ENCODE results near the gene BLM. TPM values are rescaled to one million over a fixed set of nuclear protein-coding genes. Genes with fewer than 3 reads are reported as not detected.

The BLM gene
- total and polyA plus RNA-seq, 10 of the 15 experiments (the other 5 are each of a cell fraction or from before 2014, with no cell fraction given) = 23.0 to 68.4 (median 43.9) TPM

GRCh38 chr15:90839187-90840071 lies 122.3 kb downstream of the BLM start (continued):
- TF ChIP-seq POU2F2 (IDR thresholded peaks at IDR 0.05; ENCODE audit: borderline replicate concordance, low read depth, low read length) (peak; percentile 71; the same call in 1 of the 3 replicates), YY1 (IDR thresholded peaks at IDR 0.05; ENCODE audit: low read depth, low read length) (no peak), IKZF1 (conservative IDR thresholded peaks at IDR 0.05) (peak; percentile 68), CHD4 (IDR thresholded peaks at IDR 0.05) (no peak), TARDBP (IDR thresholded peaks at IDR 0.05; ENCODE audit: borderline replicate concordance) (no peak), NR2F1 (conservative IDR thresholded peaks at IDR 0.05) (no peak), SUZ12 (IDR thresholded peaks at IDR 0.05; ENCODE audit: unreplicated experiment) (no peak)

GRCh38 chr15:90840157-90840855 lies 123.2 kb downstream of the BLM start:
- RAD21 ChIA-PET (ENCODE audit: unreplicated experiment) = interaction anchor here (1.2 to 2.4 kb wide), 5 partner anchors 10 to 123 kb away, joined by 4 to 19 read pairs (median 6); partner anchors contain the start of gene BLM
- TF ChIP-seq, protein P1, sequence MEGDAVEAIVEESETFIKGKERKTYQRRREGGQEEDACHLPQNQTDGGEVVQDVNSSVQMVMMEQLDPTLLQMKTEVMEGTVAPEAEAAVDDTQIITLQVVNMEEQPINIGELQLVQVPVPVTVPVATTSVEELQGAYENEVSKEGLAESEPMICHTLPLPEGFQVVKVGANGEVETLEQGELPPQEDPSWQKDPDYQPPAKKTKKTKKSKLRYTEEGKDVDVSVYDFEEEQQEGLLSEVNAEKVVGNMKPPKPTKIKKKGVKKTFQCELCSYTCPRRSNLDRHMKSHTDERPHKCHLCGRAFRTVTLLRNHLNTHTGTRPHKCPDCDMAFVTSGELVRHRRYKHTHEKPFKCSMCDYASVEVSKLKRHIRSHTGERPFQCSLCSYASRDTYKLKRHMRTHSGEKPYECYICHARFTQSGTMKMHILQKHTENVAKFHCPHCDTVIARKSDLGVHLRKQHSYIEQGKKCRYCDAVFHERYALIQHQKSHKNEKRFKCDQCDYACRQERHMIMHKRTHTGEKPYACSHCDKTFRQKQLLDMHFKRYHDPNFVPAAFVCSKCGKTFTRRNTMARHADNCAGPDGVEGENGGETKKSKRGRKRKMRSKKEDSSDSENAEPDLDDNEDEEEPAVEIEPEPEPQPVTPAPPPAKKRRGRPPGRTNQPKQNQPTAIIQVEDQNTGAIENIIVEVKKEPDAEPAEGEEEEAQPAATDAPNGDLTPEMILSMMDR (IDR thresholded peaks at IDR 0.05 in 2 of 3, conservative IDR thresholded peaks at IDR 0.05 in 1 of 3; ENCODE audit: control insufficient read depth in 2 of 3, extremely low read depth in 1 of 3, insufficient read depth in 1 of 3, low read depth in 3 of 3, low read length in 3 of 3) = no peak
- TF ChIP-seq ZBTB33 (IDR thresholded peaks at IDR 0.05) = no peak
- TF ChIP-seq ZNF622 (IDR thresholded peaks at IDR 0.05) = no peak
- TF ChIP-seq, protein P2, sequence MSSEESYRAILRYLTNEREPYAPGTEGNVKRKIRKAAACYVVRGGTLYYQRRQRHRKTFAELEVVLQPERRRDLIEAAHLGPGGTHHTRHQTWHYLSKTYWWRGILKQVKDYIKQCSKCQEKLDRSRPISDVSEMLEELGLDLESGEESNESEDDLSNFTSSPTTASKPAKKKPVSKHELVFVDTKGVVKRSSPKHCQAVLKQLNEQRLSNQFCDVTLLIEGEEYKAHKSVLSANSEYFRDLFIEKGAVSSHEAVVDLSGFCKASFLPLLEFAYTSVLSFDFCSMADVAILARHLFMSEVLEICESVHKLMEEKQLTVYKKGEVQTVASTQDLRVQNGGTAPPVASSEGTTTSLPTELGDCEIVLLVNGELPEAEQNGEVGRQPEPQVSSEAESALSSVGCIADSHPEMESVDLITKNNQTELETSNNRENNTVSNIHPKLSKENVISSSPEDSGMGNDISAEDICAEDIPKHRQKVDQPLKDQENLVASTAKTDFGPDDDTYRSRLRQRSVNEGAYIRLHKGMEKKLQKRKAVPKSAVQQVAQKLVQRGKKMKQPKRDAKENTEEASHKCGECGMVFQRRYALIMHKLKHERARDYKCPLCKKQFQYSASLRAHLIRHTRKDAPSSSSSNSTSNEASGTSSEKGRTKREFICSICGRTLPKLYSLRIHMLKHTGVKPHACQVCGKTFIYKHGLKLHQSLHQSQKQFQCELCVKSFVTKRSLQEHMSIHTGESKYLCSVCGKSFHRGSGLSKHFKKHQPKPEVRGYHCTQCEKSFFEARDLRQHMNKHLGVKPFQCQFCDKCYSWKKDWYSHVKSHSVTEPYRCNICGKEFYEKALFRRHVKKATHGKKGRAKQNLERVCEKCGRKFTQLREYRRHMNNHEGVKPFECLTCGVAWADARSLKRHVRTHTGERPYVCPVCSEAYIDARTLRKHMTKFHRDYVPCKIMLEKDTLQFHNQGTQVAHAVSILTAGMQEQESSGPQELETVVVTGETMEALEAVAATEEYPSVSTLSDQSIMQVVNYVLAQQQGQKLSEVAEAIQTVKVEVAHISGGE (CRISPR knock-in tag; IDR thresholded peaks at IDR 0.05) = no peak
- TF ChIP-seq TCF12 (IDR thresholded peaks at IDR 0.05; ENCODE audit: low read depth, low read length) = no peak
- TF ChIP-seq HCFC1 (IDR thresholded peaks at IDR 0.05; ENCODE audit: low read length) = no peak

More at GRCh38 chr15:90840157-90840855, 123.2 kb downstream of the BLM start:
- H3K4me1 ChIP-seq (ENCODE audit: control insufficient read depth, insufficient read depth, low read length) = peaks cover 27% of the 10 kb centered on the region
- H3K79me2 ChIP-seq (ENCODE audit: control insufficient read depth, insufficient read depth, low read length) = no peaks in the 10 kb centered on the region
- no peak overlapping the region for H2AFZ ChIP-seq (ENCODE audit: control insufficient read depth, low read depth, low read length)
- DNase-seq (ENCODE audit: low read depth, low spot score) = no peak
- no TSS peak for BruUV-seq (replicated peaks)
- intact Hi-C loops (cut with micrococcal nuclease; ENCODE audit: unreplicated experiment) (no loop called here), in situ Hi-C loops (cut with MboI) (no loop called here)
- H4K20me1 ChIP-seq (ENCODE audit: control insufficient read depth, insufficient read depth) = no peaks in the 10 kb centered on the region
- no peak overlapping the region; the same call in 1 of the 2 replicates for H3K27ac ChIP-seq (ENCODE audit: control insufficient read depth, insufficient read depth)
- whole genome bisulfite sequencing (ENCODE audit: insufficient coverage, insufficient replicate concordance, low lambda C conversion rate, missing lambda C conversion rate) = 95% methylated on average over 18 of the region's 18 CpGs
- SMC1A ChIA-PET (ENCODE audit: uncharacterized antibody, unreplicated experiment) = interaction anchor here (0.6 to 2.8 kb wide), 11 partner anchors 8 to 421 kb away, joined by 3 to 19 read pairs (median 4); no protein-coding TSS in a partner anchor
- H3K9ac ChIP-seq (ENCODE audit: control insufficient read depth, insufficient read depth, low read length) = peak overlapping the region; percentile 61; the same call in 1 of the 2 replicates
- H3K36me3 ChIP-seq (ENCODE audit: control insufficient read depth in 2 of 2, insufficient read depth in 2 of 2, low read length in 1 of 2) = no peaks in the 10 kb centered on the region
- ATAC-seq = no peak
- no peaks in the 10 kb centered on the region for H3K27me3 ChIP-seq (replicated peaks in 1 of 2; ENCODE audit: control insufficient read depth in 2 of 2, insufficient read depth in 2 of 2, low read length in 1 of 2)
- CTCF ChIA-PET = interaction anchor here (0.8 to 2.1 kb wide), 5 partner anchors 10 to 45 kb away, joined by 3 to 11 read pairs (median 6); no protein-coding TSS in a partner anchor
- POLR2A ChIA-PET = interaction anchor here (0.8 to 1.6 kb wide), 5 partner anchors 11 to 33 kb away, joined by 3 to 14 read pairs (median 4); partner anchors contain the start of gene FURIN
- no peaks in the 10 kb centered on the region for H3K9me3 ChIP-seq (replicated peaks; ENCODE audit: control insufficient read depth, insufficient read depth, low read length)
- peak overlapping the region; percentile 64 for H3K4me2 ChIP-seq (ENCODE audit: control insufficient read depth, insufficient read depth)
- peak; percentile 23 for FAIRE-seq
- peak overlapping the region; percentile 50 for H3K4me3 ChIP-seq

Data from GM12878 (cell line).